ENCODE data around the gene OR8B12. TPM values are rescaled to one million over a fixed set of nuclear protein-coding genes. Genes with fewer than 3 reads are reported as not detected.

OR8B12 gene
- total RNA-seq, 3 donors from 2014 or later (not counting 1 experiment from before 2014, with no cell fraction given): not detected

- Mint-ChIP-seq H3K36me3 (no peaks in the 10 kb centered on the region), H3K4me1 (no peaks in the 10 kb centered on the region), H3K27me3 (ENCODE audit: low read depth in 2 of 2) (peaks cover 16 to 19% of the 10 kb centered on the region in 2 donors), H3K4me3 (no peak overlapping the region), H3K9me3 (no peaks in the 10 kb centered on the region), H3K27ac (no peak overlapping the region)
- intact Hi-C loops (cut with micrococcal nuclease): loop anchor here (5.0 kb wide), 1 partner anchor 169 kb away; no protein-coding TSS in a partner anchor
- Histone ChIP-seq H3K27ac (ENCODE audit: low read length) (no peak overlapping the region), H3K36me3 (ENCODE audit: control insufficient read depth, insufficient read depth, low read length) (no peaks in the 10 kb centered on the region), H3K4me3 (ENCODE audit: low read length) (no peak overlapping the region), H3K27me3 (ENCODE audit: control insufficient read depth, insufficient read depth, low read length) (peaks cover 6% of the 10 kb centered on the region), H3K9me3 (ENCODE audit: control insufficient read depth, insufficient read depth, low read length) (no peaks in the 10 kb centered on the region), H3K4me1 (ENCODE audit: control insufficient read depth, insufficient read depth, low read length) (no peaks in the 10 kb centered on the region)
- peak; percentile 51 for TF ChIP-seq CTCF (IDR thresholded peaks at IDR 0.05)
- peak in 1 of 2 donors; percentile 64 for DNase-seq
- peak in 1 of 3 donors; percentile 54 for ATAC-seq
- WGBS (ENCODE audit: insufficient coverage): 47% methylated on average over 3 of the region's 3 CpGs
Measured at GRCh38 chr11:124586238-124586860, 42.9 kb upstream of the OR8B12 start.

GRCh38 chr11:124584681-124585372 is 41.4 kb upstream of the OR8B12 start:
- Mint-ChIP-seq H3K4me1 (no peaks in the 10 kb centered on the region), H3K36me3 (no peaks in the 10 kb centered on the region), H3K4me3 (no peak overlapping the region), H3K9me3 (no peaks in the 10 kb centered on the region), H3K27ac (no peak overlapping the region), H3K27me3 (ENCODE audit: low read depth in 2 of 2) (peaks cover 13 to 19% of the 10 kb centered on the region in 2 donors)
- ATAC-seq (no peak), DNase-seq (no peak)
- Histone ChIP-seq H3K27me3 (ENCODE audit: control insufficient read depth, insufficient read depth, low read length) (peaks cover 6% of the 10 kb centered on the region), H3K4me1 (ENCODE audit: control insufficient read depth, insufficient read depth, low read length) (no peaks in the 10 kb centered on the region), H3K27ac (ENCODE audit: low read length) (no peak overlapping the region), H3K36me3 (ENCODE audit: control insufficient read depth, insufficient read depth, low read length) (no peaks in the 10 kb centered on the region), H3K9me3 (ENCODE audit: control insufficient read depth, insufficient read depth, low read length) (no peaks in the 10 kb centered on the region), H3K4me3 (ENCODE audit: low read length) (no peak overlapping the region)
- 94% methylated on average over 3 of the region's 4 CpGs for WGBS (ENCODE audit: insufficient coverage)
- intact Hi-C loops (cut with micrococcal nuclease): loop anchor here (5.0 kb wide), 1 partner anchor 168 kb away; no protein-coding TSS in a partner anchor
- TF ChIP-seq CTCF (IDR thresholded peaks at IDR 0.05): no peak

- Mint-ChIP-seq H3K4me3 (no peak overlapping the region), H3K9me3 (no peaks in the 10 kb centered on the region), H3K27ac (no peak overlapping the region), H3K27me3 (ENCODE audit: low read depth in 2 of 2) (peaks cover 13 to 19% of the 10 kb centered on the region in 2 donors), H3K36me3 (no peaks in the 10 kb centered on the region), H3K4me1 (no peaks in the 10 kb centered on the region)
- intact Hi-C loops (cut with micrococcal nuclease): no loop called here
- no peak for DNase-seq
- Histone ChIP-seq H3K4me3 (ENCODE audit: low read length) (no peak overlapping the region), H3K9me3 (ENCODE audit: control insufficient read depth, insufficient read depth, low read length) (no peaks in the 10 kb centered on the region), H3K27me3 (ENCODE audit: control insufficient read depth, insufficient read depth, low read length) (peaks cover 6% of the 10 kb centered on the region), H3K4me1 (ENCODE audit: control insufficient read depth, insufficient read depth, low read length) (no peaks in the 10 kb centered on the region), H3K36me3 (ENCODE audit: control insufficient read depth, insufficient read depth, low read length) (no peaks in the 10 kb centered on the region), H3K27ac (ENCODE audit: low read length) (no peak overlapping the region)
- no peak for TF ChIP-seq CTCF (IDR thresholded peaks at IDR 0.05)
- WGBS (ENCODE audit: insufficient coverage): 91% methylated on average over 8 of the region's 8 CpGs
- no peak for ATAC-seq
Measured at GRCh38 chr11:124583781-124584180, 40.3 kb upstream of the OR8B12 start.
